Measurements from ENCODE around the gene OLFML2A.
"Not testable (repeated sequence)": the region's sequence is repeated elsewhere in the genome, so short reads cannot be mapped to it uniquely, and the experiment has no call there.

The OLFML2A gene

DNA sequence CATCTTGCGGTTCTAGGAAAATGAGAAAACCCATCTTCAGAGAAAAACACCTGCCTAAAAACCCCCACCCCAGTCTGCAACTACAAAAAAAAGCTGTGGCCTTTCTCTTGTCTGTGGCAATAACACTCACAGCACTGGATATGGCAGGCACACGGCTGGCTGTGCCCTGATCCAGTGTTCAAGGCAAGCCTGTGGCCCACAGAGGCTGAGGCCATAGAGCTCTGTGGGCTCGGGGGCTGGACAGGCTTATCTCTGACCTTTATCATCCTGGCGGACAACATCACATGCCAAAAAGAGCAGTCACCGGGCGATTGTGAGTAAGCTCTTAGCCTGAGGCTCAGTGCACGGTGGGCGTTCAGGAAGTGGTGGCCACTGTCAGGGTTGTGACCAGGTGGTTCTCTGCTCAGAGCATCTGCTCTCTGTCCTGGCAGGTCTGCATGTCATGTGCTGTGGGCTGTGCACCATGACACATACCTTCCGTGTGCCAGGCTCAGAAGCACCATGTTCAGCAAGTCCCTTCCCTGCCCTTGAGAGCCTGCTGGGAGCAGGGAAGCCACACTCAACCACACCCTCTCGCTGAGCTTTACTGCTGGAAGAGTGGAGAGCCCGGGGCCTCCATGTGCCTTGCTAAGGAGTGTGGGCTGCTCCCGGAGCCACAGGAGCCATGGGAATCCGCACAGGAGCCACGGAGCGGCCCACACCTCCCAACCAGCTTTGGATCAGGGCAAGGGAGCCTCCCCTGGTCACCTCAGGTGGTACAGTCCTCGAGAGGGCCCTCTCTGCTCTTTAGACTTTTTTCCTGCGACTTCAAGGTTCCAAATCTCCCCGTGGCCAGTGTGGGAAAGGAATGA lies 41.7 kb downstream of the OLFML2A start:
- DNase-seq (ENCODE audit: extremely low read depth in 1 of 2, low read depth in 1 of 2), result no peak

DNA sequence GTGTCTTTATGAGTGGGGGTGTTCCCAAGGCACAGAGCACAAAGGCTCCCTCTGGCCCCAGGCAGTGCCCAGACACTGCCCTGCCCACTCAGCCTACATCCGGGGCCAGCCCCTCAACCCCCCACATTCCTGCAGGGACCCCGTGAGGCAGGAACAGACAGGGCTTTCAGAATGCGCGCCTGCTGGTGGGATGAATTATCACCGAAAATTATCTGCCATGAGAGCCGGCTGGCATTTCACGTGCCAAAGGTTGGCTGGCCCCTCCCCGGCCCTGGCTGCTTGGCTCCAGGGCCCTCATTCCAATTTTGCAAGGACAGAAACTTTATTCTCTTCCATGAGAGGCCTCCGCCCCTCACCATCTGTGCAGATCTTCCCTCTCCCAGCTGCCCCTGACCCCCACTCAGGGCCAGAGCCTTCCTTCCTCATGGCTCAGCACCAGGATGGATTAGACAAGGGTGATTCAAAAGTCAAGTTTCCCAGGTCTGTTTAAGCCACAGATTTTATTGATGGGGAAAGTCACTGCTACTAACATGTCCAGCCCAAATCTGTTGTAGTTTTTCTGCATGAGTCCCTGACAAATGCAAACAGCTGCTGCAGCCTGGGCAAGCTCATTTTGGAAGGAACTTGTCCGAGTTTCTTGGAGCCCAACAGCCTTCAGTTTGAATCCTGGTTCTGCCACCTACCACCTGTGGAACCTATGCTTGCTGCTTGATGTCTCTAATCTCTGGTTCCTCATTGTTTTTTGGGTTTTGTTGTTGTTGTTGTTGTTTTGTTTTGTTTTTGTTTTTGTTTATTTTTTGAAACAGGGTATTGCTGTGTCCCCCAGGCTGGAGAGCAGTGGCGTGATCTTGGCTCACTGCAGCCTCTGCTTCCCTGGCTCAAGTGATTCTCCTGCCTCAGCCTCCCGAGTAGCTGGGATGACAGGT lies 44.0 kb downstream of the OLFML2A start:
- DNase-seq (ENCODE audit: extremely low read depth in 1 of 2, low read depth in 1 of 2), result no peak

DNA sequence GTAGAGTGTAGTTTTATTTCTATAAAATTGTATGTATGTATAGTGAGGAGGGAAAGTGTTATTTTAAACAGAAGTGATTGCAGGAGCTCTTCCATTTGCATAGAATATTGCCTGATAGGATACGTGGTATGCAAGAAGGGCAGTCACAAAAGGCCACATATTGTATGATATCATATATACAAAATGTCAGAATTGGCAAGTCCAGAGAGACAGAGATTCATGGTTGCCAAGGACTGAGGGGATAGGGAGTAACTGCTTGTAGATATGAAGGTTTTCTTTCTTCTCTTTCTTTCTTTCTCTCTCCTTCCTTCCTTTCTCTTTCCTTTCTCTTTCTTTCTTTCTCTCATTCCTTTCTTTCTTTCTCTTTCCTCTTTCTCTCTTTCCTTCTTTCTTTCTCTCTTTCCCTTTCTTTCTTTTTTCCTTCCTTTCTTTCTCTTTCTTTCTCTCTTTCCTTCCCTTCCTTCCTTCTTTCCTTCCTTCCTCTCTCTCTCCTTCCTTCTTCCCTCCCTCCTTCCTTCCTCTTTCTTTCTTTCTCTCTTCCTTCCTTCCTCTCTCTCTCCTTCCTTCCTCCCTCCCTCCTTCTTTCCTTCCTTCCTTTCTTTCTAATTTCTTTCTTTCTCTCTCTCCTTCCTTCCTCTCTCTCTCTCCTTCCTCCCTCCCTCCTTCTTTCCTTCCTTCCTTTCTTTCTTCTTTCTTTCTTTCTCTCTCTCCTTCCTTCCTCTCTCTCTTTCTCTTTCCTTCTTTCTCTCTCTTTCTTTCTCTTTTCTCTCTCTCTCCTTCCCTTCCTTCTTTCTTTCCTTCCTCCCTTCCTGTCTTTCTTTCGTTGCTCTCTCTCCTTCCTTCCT lies 51.8 kb downstream of the OLFML2A start:
- DNase-seq (ENCODE audit: extremely low read depth in 1 of 2, low read depth in 1 of 2), result no peak

DNA sequence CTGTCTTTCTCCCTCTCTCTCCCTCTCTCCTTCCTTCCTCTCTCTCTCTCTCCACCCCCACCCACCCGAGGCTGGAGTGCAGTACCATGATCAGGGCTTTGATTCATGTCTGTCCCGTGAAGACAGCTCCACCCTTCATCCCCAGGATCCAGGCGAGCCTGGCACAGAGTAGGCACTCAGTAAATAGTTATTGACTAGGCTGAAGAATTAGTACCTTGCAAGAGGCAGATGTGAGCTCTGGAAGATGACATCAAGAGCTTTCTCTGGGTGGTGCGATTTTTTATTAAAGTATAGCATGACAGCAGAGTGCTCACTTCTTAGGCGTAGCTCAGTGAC lies 52.4 kb downstream of the OLFML2A start:
- DNase-seq (ENCODE audit: extremely low read depth in 1 of 2, low read depth in 1 of 2), result no peak

DNA sequence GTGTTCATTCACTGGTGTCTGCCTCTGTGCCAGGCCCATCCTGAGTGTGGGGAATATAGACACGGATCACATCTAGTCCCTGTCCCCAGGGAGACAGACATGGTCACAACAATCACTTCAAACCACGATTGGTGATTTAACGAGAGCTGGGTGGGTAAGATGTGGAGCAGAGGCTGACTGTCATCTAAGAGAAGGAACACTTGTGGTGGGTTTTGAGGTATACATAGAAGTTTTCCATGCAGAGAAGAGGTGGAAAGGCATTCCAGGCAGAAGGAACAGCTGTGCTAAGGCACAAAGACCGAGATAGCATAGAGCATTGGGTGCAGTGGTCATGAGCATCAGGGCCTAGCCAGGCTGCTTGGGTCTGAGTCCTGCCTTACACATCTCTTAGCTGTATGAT lies 53.7 kb downstream of the OLFML2A start:
- DNase-seq (ENCODE audit: extremely low read depth in 1 of 2, low read depth in 1 of 2), result no peak

DNA sequence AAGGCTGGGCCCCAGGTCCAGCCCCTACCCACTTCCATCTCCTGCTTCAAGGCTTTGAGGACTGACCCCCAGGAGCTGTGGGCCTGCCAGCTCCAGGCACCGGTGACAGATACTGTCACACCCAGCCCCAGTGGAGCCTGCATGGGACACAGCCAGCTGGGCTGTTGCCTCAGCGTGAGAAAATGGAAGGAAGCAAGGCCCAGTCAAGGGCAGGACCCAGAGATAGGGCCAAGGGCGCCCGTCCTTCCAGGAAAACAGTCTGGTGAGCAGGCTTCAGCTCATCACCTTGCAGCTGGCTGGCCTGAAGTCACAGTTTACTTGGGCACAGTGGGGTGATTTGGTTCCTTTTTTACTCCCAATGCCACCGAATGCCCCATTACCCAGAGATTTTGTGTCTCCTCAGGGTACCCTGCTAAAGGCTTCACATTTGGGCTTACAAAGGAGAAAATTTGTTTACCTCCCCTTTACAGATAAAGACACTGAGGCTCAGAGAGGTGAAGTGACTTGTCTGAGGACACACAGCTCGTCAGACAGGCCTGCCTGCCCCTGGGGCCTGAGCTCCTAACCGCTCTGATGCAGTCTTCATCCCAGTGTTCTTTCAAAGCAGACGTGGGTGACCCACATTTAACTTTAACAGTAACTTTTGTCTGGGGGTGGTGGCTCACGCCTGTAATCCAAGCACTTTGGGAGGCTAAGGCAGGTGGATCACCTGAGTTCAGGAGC lies 54.9 kb downstream of the OLFML2A start:
- no peak for DNase-seq (ENCODE audit: extremely low read depth in 1 of 2, low read depth in 1 of 2)

DNA sequence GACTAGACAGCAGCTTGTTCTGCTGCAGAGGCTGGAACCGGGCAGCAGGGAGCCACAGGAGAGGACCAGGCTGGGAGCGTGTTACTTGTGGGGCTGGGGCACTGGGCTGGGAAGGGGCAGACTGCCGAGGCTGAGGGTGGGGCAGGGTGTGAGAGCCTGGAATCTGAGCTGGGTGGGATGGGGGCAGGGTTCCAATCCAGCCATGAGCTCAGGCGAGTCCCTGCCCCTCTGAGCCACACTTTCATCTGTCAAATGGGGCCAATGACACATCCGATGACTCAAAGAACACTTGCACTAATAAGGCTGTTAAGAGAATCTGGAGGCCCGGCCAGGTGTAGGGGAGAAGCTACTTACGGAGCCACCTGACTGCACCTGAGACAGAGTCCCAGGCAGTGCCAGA lies 57.7 kb downstream of the OLFML2A start:
- DNase-seq (ENCODE audit: extremely low read depth in 1 of 2, low read depth in 1 of 2), result no peak

DNA sequence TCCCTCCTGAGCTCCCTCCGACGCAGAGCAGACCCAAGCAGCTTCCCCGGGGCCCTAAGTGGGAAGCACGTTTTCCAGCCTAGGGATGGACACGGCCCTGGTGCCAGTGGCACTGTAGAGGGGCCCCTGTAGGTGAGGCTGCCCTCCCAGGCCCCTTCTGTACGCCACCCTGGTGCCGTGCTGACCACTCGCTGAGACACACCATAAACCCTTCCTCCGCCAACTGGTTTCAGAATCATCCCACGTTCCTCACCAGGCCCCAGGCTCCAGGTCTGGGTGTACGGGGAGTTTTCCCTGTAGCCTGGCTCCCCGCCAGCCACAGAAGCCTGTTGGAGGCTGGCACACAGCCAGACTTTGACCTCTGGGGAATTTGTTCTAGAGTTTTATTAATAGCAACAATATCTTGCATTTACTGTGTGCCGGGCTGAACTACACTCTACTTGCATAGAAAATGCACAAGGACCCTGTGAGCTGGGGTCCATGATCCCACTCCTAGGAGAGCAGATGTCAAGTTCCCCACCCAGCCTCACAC lies 58.2 kb downstream of the OLFML2A start:
- DNase-seq (ENCODE audit: extremely low read depth in 1 of 2, low read depth in 1 of 2), result no peak

DNA sequence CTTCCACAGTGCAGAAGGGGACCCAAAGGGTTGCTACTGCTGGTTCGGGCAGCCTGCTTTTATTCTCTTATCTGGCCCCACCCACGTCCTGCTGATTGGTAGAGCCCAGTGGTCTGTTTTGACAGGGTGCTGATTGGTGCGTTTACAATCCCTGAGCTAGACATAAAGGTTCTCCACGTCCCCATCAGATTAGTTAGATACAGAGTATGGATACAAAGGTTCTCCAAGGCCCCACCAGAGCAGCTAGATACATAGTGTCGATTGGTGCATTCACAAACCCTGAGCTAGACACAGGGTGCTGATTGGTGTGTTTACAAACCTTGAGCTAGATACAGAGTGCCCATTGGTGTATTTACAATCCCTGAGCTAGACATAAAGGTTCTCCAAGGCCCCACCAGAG lies 61.2 kb downstream of the OLFML2A start:
- not testable (repeated sequence) for DNase-seq (ENCODE audit: extremely low read depth in 1 of 2, low read depth in 1 of 2)

DNA sequence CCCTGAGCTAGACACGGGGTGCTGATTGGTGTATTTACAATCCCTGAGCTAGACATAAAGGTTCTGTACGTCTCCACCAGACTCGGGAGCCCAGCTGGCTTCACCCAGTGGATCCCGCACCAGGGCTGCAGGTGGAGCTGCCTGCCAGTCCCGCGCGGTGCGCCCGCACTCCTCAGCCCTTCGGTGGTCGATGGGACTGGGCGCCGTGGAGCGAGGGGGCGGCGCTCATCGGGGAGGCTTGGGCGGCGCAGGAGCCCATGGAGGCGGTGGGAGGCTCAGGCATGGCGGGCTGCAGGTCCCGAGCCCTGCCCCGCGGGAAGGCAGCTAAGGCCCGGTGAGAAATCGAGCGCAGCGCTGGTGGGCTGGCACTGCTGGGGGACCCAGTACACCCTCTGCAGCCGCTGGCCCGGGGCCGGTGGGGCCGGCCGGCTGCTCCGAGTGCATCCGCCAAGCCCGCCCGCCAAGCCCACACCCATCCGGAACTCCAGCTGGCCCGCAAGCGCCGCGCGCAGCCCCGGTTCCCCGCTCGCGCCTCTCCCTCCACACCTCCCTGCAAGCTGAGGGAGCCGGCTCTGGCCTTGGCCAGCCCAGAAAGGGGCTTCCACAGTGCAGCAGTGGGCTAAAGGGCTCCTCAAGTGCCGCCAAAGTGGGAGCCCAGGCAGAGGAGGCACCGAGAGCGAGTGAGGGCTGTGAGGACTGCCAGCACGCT lies 61.8 kb downstream of the OLFML2A start:
- not testable (repeated sequence) for DNase-seq (ENCODE audit: extremely low read depth in 1 of 2, low read depth in 1 of 2)

DNA sequence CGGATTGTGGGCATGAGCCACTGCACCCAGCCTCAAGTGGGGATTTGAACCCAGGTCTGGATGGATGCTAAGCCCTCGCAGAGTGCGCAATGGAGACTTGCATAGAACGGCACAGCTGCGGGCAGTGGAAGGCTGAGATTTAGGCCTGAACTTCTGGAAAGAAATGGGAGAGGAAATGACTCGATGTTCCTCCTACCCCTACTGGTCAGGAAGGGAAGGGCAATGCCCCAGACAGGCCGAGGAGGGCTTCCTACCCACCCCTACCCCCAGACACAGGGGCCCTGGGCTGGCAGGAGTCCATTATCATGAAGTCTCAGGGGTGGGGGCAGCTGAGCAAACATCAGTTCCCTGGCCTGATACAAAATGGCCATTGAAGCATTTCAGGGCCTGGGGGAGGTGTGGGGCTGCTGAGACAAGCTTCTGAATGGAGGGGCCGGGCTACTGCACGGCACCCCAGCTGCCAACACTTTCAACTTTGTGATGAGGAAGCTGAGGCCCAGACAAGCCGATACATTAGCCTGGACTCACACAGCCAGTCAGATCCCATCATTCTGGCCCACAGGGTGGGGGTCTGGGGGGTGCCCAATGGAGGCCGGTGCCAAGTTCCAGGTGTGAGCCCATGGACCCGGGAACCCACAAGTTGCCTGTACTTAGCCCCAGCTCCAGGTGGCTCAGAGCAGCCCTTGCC lies 62.8 kb downstream of the OLFML2A start:
- no peak for DNase-seq (ENCODE audit: extremely low read depth in 1 of 2, low read depth in 1 of 2)

DNA sequence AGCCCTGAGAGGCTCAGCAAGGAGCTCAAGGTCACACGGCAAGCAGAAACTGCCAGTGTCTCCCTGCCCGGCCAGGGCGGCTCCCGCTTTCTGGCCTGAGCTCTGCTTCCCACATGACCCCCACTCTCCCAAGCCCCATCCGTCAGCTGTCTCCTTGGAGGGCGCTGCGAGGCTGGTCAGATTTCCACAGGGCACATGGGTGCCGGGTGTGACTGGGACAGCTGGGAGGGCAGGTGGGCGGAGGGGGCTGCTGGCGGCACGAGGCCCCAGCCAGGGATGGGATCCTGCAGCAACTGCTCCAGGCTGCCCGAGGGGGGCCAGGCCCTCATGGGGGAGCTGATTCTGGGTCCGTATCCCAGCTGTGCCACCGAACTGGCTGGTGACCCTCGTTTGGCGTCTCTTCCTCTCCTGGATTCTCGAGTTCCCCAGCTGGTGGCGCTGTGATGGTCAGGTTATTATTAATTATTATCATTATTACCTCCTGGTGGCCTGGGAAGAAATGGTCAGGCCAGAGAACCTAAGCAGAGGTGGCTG lies 63.4 kb downstream of the OLFML2A start:
- no peak for DNase-seq (ENCODE audit: extremely low read depth in 1 of 2, low read depth in 1 of 2)

DNA sequence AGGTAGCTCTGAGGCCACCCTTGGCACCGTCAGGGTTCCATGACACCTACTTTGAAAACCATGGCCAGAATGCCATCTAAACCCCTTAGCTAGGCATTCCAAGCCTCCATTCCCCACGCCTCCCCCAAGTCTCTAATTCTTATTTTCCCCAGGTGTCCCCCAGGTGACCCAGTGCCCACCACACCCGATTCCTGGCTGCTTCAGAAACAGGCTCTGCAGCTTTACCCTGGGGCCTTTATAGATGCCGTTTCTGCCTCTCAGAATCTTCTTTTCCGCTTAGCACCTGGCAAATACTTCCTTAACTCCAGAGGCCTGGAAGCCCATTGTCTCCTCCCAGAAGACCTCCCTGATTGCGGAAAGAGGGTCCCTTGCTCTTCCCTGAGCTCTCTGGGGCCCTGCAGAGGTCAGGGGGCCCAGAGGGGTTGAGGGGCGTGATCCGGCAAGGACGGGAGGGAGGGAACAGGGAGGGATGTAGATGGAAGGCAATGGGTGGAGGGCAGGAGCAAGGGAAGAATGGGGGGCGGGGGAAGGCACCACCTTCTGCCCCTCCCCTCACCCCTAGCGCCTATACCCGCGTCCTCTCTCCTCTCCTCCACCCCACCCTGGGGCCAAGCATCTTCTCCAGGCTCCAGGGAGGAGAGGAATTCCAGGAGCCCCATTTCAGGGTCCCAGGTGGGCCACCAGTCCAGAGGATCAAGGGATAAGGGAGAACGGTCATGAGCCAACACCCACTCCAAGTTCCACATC lies 64.3 kb downstream of the OLFML2A start:
- no peak for DNase-seq (ENCODE audit: extremely low read depth in 1 of 2, low read depth in 1 of 2)

DNA sequence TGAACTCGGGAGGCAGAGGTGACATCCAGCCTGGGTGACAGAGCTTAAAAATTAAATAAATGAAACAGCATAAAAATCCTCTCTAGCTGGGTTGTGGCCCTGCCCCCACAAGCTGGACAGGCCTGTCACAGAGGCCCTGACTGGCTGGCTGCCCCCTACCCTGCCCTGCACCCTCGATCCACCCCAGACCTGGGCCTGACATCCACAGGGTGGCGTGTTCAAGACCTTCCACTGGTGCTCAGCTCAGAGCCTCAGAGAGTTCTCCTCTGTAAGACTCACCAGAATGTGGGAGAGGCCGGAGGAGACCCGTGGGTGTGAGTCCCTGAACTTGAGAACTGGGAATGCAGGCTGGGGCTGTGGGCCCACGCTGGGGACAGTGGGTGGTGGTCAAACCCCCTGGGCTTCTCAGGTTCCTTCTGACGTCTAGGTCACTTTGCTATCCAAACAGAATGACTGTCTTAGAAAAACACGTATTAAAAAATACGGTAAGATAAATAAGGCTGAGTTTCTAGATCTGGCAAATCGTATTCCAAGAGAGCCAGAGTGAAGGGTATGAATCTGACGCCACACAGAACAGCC lies 66.6 kb downstream of the OLFML2A start:
- DNase-seq (ENCODE audit: extremely low read depth in 1 of 2, low read depth in 1 of 2), result no peak

DNA sequence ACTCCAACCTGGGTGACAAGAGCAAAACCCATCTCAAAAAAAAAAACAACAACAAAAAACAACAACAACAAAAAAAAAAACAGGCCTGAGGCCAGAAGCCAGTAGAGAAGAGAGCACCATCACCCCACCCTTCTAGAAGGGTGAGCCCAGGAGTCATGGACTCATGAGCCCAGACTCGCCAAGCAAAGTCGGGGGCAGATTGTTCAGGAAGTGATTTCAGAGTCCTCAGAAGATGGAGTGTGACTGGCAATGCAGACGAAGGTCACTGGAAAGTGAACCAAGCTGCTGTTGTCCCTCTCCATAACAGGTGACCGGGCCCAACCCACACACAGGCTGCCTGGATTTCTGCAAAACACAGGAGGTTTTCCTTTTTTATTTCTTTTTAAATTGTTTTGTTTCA lies 67.4 kb downstream of the OLFML2A start:
- no peak for DNase-seq (ENCODE audit: extremely low read depth in 1 of 2, low read depth in 1 of 2)

DNA sequence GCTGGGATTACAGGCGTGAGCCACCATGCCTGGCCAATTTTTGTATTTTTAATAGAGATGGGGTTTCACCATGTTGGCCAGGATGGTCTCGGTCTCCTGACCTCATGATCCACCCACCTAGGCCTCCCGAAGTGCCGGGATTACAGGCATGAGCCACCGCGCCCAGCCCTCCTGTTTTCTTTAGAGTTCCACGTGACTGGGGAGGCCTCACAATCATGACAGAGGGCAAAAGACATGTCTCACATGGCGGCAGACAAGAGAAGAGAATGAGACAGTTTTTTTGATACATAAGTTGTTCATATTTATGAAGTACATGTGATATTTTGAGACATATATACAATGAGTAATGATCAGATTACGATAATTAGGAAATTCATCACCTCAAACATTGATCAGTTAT lies 69.5 kb downstream of the OLFML2A start:
- DNase-seq (ENCODE audit: extremely low read depth in 1 of 2, low read depth in 1 of 2), result not testable (repeated sequence)

DNA sequence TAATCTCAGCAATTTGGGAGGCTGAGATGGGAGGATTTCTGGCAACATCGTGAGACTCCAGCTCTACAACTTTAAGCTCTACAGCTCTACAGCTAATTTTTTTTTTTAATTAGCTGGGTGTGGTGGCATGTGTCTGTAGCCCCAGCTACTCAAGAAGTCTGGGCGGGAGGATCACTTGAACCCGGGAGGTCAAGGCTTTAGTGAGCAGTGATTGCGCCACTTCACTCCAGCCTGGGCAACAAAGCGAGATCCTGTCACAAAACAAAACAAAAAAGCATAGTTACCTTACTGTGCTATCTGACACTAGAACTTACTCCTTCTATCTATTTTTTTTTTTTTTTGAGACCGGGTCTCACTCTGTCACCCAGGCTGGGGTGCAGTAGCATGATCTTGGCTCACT lies 70.0 kb downstream of the OLFML2A start:
- DNase-seq (ENCODE audit: extremely low read depth in 1 of 2, low read depth in 1 of 2), result no peak

DNA sequence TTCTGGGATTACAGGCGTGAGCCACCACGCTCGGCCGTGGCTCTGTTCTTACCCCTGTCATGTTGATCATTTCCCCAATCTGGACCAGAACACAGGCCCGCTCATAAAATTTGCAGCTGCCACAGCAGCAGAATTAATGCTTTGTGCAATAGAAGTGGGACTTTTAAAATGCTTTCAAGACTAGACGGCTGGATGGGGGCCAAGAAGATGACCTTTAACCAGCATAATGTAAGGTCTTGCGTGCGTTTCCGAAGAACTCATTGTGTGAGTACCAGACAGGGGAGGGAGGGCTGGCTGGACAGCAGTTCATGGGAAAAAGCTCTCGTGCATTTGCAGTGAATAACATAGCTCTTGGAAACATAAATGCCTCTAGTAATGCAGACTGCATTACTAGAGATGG lies 72.9 kb downstream of the OLFML2A start:
- no peak for DNase-seq (ENCODE audit: extremely low read depth in 1 of 2, low read depth in 1 of 2)

All from activated CD8-positive, alpha-beta memory T cell treated with anti-CD3 and anti-CD28 coated beads for 1 hour (primary cell).